Erythroblast (primary cell): Measurements from ENCODE around the gene FBXO31.

Experiments used
- GATA1 ChIP-seq: IDR thresholded peaks from 2 replicates; pipeline ENCODE4 v1.6.1; 2011; ENCODE audit warnings: low read depth, mild to moderate bottlenecking, control low read depth, low read length, moderate library complexity
- POLR2A ChIP-seq: IDR thresholded peaks from 2 replicates; pipeline ENCODE4 v1.6.1; 2011; ENCODE audit warnings: mild to moderate bottlenecking, low read length

DNA sequence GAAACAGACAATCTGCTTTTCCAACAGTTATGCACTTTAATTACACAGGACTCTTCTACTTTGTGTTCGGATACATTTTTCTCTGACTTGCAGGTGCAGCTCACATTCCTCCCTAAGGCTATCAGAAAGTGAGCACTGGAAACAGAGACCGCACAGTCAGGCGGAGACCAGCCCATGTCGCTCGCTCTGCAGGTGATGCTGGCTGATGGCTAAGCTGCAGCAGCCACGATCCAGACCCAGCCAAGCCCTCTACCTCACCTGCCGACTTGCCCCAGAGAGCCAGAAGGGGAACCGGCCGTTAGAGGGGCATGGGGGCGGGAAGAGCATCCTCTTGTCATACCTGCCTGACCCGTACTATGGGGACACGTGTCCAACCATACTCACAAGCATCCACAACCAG is 42.4 kb upstream of the FBXO31 start:
- TF ChIP-seq POLR2A (no peak), GATA1 (no peak)
